NCI-H2029 (cell line): ENCODE results near the gene OSBP2.
A peak's percentile ranks its signal among the peaks of the same experiment; 100 is the strongest.

Experiments used
- DNase-seq: peaks from one replicate; lab custom pipeline; 2025; lab: John Stamatoyannopoulos, UW

OSBP2 gene

GRCh38 chr22:30868663-30869385 is 174.2 kb downstream of the OSBP2 start:
- peak; percentile 51 for DNase-seq

DNA sequence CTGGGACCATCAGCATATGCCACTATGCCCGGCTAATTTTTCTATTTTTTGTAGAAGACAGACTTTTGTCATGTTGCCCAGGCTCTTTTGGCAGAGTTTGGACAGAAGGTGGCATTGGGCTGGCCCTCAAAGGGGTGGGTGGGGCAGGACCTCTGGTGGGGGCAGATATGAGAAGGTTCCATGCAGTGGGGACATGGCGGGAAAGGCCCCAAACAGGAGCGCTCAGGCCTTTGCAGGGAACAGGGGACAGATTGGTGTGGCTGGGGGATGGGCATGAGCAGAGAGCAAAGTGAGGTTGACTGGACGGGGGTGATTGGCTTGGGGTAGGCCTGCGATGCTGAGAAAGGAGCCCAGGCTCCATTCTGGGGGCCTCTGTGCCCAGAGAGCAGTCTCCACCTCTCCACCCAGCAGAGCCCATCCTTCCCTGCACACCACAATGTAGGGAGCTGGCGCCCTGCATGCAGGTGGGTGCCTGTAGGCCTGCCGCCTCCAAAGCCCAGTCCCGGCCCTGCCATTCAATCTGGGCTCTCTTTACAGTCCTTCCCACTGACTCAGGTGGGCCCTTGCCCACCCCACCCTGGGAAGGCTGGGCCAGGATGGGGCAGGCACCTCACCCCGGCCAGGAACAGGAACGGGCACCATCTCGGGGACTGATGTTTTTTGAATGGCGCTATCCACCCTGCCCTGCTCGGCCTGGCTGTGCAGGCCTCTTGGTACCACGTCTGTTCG is 175.2 kb downstream of the OSBP2 start:
- DNase-seq, result no peak

DNA sequence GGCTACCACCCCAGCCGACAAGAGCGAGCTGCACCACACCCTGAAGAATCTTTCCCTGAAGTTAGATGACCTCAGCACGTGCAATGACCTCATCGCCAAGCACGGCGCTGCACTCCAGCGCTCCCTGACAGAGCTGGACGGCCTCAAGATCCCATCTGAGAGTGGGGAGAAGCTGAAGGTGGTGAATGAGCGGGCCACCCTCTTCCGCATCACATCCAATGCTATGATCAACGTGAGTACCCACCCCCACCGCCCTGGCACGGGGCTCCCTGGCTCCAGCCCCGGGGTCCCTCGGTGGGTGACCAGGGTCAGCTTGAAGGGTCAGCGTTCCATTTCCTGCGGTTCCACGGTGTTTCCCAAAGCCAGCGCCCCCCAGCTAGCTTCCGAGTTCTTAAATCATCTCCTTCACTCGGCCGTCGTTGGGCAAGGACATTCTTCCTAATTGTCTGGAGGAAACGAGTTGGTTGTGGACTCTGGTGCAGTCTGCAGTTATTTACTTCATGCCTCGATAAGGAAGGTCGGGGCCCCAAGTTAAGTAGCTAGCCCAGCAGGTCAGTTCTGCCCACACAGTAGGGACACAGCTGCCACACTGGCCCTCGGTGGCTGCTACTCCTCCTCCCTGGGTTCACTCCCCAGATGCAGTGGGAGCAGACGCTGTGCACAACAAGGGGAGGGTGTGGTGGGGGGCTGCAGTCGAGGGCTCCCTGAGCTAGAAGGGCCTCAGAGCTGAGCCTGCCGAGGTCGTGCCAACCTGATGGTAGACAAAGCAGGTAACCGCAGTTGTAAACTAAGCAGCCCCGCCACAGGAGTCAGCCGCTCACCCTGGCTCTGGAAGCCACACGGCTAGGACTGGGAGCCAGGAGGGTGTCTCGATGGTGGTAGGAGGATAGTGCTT is 176.0 kb downstream of the OSBP2 start:
- no peak for DNase-seq

DNA sequence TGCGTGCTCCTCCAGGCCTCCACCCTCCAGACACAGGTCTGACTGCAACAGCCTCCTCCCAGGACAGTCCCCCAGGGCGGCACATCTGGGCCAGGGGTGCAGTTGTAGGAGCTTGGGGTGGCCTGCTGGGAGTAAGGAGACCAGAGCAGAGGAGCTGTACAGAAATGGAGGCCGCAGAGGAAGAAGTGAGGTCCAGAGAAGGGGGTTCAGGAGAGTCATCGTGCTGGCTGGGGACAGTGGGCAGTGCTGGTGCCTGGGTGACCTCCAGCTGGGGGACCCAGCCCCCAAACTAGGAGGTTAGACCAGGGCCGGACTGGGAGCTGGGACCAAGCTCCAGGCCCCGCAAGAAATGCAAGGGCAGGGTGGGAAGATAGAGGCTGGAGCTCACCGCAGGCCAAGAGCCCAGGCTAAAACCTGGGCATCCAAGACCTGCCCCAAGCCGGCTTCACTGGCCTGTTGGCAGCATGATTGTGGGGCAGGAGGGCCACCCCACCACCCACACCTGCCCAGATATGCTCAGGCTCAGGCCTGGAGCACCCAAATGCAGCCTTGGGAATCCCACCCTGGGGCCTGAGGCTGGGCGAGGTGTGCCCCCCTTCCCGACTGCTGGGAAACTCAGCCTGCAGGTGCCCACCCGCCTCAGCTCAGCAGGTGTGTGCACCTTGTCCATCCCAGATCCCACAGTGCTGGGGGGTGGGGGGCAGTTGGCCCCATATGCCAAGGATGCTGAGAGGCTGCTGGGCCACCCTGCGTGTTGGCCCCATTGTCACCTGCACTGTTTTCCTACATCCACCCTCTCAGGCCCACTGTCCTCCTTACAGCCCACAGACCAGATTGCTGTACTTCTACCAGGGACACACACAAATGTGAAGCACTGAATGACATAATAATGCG is 177.0 kb downstream of the OSBP2 start:
- DNase-seq, result no peak

DNA sequence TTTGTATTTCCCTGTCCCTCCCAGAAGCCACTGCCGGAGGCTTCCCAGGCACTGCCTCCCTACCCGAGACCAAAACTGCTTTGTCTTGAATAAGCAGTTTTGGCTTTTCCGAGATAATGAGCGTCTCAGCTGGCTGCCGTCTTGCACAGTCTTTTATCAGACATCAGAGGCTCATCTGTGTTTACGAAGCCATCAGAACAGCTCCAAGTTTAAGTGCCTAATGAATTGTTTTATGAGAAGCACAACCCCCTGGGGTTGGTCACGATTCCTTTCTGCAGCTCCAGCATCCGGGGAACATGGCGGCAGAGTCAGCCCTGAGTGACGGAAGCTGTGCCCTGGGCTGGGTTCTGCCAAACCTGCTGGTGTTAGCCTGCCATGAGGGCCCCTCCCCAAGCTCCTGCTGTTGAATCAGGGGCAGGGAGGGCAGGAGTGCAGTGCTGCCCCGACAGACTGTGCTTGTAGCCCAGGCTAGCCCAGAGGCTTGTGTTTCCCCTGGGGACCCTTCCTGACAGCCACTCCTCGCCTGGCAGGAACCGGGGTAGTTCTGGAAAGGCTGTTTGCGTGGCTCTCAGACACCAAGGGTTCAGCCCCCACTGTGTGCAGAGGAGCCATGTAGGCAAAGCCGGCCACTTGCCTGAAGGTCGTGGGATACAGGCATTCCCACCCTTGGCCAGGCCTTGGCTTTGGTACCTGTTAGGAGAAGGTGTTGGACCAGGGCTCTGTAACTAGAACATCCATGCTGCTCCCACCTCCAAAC is 177.8 kb downstream of the OSBP2 start:
- no peak for DNase-seq

- no peak for DNase-seq
Measured at GRCh38 chr22:30873086-30873650, 178.5 kb downstream of the OSBP2 start.

DNA sequence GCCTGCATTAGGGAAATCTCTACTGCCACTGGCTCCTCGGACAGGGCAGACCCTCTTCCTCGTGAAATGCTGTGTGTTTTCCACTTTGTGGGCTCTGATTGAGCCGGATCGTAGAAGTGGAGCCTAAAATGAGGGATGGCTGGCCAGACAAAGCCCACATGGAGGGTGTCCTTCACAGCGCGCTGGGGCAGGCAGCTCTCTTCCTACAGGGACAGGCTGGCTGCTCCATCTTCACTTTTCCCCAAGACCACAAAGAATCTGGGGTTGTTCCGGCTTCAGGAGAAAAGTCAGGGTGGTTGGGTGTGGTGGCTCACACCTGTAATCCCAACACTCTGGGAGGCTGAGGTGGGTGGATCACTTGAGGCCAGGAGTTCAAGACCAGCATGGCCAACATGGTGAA is 179.0 kb downstream of the OSBP2 start:
- no peak for DNase-seq

DNA sequence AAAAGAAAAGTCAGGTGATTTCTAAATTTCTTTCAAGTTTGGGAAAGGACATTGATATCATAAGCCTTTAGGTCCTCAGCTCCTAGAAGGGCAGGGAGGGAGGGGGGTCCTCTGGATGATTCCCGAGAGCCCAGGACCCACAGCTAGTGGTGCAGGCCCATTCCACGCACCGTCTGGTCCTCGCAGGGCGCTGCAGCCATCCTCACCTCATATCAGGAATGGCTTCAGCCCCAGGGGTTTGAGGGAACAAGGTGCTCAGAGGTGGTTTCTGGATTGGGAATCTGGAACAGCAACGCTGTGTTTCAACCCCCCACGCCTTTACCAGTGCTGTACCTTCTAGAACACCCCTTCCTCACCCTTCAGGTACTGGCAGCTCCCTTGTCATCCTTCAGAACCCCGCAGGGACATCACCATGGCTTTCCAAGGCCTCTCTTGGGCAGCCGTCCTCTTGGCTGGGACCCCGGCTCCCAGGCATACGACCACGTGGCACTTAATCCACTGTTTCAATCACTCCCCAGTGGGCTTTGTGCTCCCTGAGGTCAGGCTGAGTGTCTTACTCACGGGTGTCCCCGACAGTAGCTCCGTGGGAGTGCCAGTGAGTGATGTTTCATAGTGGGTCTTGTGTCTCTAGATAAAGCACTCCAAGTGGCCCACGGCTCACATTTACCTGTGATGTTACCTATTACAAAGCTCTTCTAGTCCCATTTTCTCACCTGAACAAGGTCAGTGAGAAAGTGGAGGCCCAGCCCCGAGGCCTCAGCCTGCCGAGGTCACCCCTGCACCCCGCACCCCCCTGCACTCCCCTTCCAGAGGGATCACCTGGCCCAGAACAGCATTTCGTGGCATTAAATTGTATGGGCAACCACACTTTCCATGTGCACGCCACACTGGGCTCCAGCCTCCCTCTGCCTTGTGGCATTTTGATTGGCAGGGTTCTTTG is 180.0 kb downstream of the OSBP2 start:
- no peak for DNase-seq

DNA sequence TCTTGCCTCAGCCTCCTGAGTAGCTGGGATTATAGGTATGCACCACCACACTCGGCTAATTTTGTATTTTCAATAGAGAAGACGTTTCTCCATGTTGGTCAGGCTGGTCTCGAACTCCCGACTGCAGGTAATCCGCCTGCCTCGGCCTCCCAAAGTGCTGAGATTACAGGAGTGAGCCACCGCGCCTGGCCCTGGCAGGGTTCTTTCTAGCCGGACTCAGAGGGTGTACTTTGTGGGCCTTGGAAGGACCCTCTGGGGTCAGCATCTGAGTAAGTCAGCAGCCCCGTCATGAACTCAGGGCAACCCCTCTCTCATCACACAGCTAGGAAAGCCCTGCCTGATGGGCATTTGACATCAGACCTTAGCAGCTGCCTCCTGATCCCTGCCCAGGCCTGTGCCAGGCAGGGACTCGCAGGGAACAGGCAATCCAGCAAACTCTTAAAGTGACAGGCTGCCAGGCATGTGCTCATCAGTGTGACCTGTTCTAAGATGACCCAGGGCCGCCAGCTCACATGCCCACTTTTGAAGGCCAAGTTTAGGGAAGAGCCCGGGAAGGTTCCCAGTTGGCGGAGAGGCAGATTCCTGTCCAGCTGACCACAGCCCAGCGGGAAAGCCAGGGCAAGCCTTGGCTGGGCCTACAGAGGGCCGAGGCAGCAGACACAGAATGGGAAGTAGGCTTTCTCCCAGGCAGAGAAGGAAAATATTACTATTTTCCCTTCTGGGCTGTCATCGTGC is 181.0 kb downstream of the OSBP2 start:
- no peak for DNase-seq

DNA sequence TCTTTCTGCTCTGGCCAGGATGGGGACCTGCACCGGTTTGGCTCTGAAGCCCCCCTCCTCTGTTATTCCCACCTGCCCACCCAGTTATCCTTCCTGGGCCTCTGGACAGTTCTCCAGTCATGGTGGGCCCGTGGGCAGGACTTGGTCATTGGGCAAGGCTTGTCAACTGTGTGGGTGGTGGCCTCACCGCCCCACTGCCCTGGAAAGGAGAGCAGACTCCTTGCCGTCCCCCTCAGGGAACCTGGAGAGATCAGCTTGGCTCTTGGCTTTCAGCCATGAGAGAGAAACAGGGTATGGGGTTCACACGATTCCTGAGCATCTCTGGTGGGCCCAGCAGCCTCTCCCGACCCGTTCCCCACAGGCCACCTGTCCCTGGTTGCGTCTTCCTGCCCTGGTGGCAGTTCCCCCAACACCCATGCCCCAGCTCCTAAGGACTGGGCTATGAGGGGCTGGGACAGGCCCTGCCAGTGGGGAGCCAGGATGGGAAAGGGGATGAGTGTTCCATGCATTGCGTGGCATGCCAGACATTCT is 181.6 kb downstream of the OSBP2 start:
- no peak for DNase-seq

DNA sequence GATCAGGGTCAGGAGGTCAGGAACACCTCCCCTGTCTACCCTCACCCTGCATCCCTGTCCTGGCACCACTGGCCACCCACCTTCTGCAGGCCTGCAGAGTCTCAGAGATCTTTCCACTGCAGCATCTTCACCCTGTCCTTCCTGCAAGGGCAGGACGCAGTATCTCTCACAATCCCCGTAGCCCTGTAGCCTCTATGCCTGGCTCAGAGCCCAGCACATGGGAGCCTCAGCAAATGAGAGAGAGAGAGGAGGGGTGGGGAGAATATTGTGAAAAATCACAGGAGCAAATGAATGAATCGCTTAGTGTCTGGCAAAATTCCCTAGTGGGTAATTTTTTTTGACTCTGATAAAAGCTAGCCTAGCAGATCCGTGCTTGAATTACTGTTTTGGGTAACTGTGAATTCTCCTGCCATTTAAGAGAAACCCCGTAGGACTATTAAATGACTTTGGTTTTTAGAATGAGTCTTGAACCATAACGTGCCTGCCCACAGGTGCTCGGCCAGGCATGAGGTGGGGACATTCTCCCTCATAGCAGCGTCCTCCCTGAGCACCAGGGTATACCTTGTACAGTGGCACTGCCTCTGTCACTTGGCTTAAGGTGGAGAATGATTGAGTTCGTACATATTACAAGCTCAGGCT is 182.4 kb downstream of the OSBP2 start:
- DNase-seq, result no peak

DNA sequence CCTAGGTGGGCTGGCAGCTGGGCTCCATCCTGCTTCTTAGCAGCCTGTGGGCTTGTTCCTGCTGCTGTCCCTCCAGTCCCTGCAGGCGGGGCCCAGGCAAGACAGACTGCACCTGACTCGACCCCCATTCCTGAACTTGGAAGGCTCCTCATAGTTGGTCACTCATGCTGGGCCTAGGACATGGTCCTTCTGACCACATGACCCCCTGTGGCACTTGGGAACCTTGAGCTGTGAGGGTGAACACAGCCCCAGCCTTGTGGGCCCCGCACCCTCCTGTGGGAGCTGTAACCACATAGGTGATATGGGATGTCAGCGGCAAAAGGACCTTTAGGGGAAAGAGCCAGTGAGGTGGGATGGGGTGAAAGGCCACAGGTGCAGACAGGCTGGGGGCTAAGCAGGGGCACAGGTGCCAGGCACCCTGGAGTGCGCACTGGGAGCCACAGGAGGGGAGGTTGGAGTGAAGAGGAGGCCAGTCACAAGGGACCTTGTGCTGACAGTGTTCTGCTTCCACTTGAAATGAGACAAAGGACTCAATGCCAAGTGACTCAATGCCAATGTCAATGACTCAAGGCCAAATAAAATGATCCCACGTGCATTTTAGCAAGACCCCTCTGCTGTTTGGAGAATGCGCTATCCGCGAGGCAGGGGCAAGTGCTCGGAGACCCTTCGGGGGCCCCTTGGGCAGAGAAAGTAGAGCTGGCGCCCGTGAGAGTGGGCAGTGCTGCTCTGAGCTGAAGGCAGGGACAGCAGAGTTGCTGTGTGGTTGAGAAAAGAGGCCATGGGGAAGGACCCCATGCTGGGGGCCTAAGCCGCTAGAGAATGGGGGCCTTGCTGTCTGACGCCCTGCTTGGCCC is 183.2 kb downstream of the OSBP2 start:
- DNase-seq, result no peak

GRCh38 chr22:30878516-30879414 is 184.1 kb downstream of the OSBP2 start:
- DNase-seq, result no peak

GRCh38 chr22:30879415-30879797 is 184.7 kb downstream of the OSBP2 start:
- DNase-seq, result no peak

DNA sequence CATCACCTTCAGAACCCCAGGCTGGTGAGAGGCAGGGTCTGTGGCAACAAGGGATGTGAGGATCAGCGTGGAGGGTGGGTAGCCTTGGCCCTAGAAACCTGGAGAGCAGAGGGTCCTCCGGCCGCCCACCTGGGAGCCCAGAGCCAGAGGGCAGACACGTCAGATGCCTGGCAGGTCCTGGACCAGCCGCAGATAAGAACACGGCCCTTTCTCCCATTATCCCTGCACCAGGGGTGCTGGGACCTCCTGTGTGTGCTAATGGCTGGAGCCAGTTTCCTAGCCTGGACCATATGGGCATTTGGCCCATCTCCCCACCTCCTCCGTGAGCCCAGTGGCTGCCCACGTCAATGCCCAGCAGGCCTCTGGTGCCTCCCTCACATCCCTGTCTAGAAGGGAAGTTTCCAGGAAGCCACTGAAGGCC is 185.5 kb downstream of the OSBP2 start:
- no peak for DNase-seq

- DNase-seq, result no peak
Measured at GRCh38 chr22:30880847-30881246, 186.2 kb downstream of the OSBP2 start.
